B cell (primary cell): Measurements from ENCODE around the gene UPK3B. TPM values are rescaled to one million over a fixed set of nuclear protein-coding genes. Genes with fewer than 3 reads are reported as not detected.
"Not testable (repeated sequence)": the region's sequence is repeated elsewhere in the genome, so short reads cannot be mapped to it uniquely, and the experiment has no call there.

ENCODE experiments used
- ATAC-seq: fragments of 200-7000 bp; cut with Tn5 transposase; one replicate; pipeline ENCODE4 v1.10.0; 2021; ENCODE audit warnings: low read depth, mild to moderate bottlenecking, moderate number of reproducible peaks, moderate library complexity
- CTCF ChIA-PET: fragments of 350-600 bp; sonication (Branson Sonifier 250); formaldehyde crosslinking; loops from one replicate; lab custom pipeline; 2021; ENCODE audit warnings: antibody characterized with exemption, inconsistent platforms; lab: Charles Lee
- POLR2A ChIA-PET: fragments of 350-600 bp; sonication (Branson Sonifier 250); formaldehyde crosslinking; loops from one replicate; lab custom pipeline; 2021; ENCODE audit warnings: antibody characterized with exemption; lab: Charles Lee
- DNase-seq: peaks from one replicate; pipeline ENCODE4 v3.0.0; 2013
- H2AFZ ChIP-seq: 2 replicates; pipeline ENCODE4 v1.6.1; 2012; ENCODE audit warnings: mild to moderate bottlenecking, low read depth, low read length; ENCODE audit not compliant: insufficient read depth, poor library complexity, severe bottlenecking
- H3K27ac ChIP-seq, 2 donors: 1 replicate in 1 of 2; 2 replicates in 1 of 2; pipeline ENCODE4 v1.5.1; 2012 to 2013; ENCODE audit warnings: low read length in 2 of 2, mild to moderate bottlenecking in 2 of 2, moderate library complexity in 1 of 2
- H3K27me3 ChIP-seq, 4 experiments: fragments of 200-600 bp in 1 of 4; sonication (generic) in 1 of 4; replicated peaks in 1 of 4; 1 replicate in 2 of 4; 2 replicates in 2 of 4; pipeline versions ENCODE4 v1.6.1 to v1.7.0; 2013 to 2016; ENCODE audit warnings: low read length in 3 of 4, mild to moderate bottlenecking in 2 of 4, mixed read lengths in 1 of 4, moderate library complexity in 1 of 4; ENCODE audit not compliant: insufficient read depth in 4 of 4, control insufficient read depth in 3 of 4; ENCODE audit errors: control extremely low read depth in 1 of 4
- H3K36me3 ChIP-seq, 2 experiments: replicated peaks in 1 of 2; 1 replicate in 1 of 2; 2 replicates in 1 of 2; pipeline versions ENCODE4 v1.6.1 to v1.7.1; 2013; ENCODE audit warnings: low read length in 1 of 2; ENCODE audit not compliant: insufficient read depth in 2 of 2, control insufficient read depth in 1 of 2; ENCODE audit errors: control extremely low read depth in 1 of 2, extremely low read depth in 1 of 2
- H3K4me1 ChIP-seq, 2 donors: fragments of 200-600 bp in 1 of 2; sonication (generic) in 1 of 2; 1 replicate in 1 of 2; 2 replicates in 1 of 2; pipeline versions ENCODE4 v1.5.1 to v1.6.1; 2013 to 2017; ENCODE audit warnings: low read length in 2 of 2; ENCODE audit not compliant: control insufficient read depth in 2 of 2, insufficient read depth in 2 of 2
- H3K4me2 ChIP-seq: replicated peaks from 2 replicates; pipeline ENCODE3; 2012; ENCODE audit warnings: mild to moderate bottlenecking, low read depth, low read length; ENCODE audit not compliant: poor library complexity, severe bottlenecking
- H3K4me3 ChIP-seq, 5 experiments: fragments of 200-600 bp in 1 of 5; sonication (generic) in 1 of 5; 1 replicate in 3 of 5; 2 replicates in 2 of 5; pipeline versions ENCODE4 v1.5.1 to v1.7.0; 2011 to 2016; ENCODE audit warnings: low read length in 4 of 5, mild to moderate bottlenecking in 4 of 5, low read depth in 2 of 5, control low read depth in 1 of 5, moderate library complexity in 1 of 5; ENCODE audit not compliant: insufficient read depth in 1 of 5; ENCODE audit errors: control extremely low read depth in 1 of 5, extremely low read depth in 1 of 5
- H3K79me2 ChIP-seq: fragments of 200-600 bp; sonication (generic); one replicate; pipeline ENCODE4 v1.6.0; 2016; ENCODE audit warnings: low read length; ENCODE audit not compliant: control insufficient read depth, insufficient read depth
- H3K9ac ChIP-seq: fragments of 200-600 bp; sonication (generic); 2 replicates; pipeline ENCODE4 v1.6.1; 2017; ENCODE audit warnings: mild to moderate bottlenecking, low read length, moderate library complexity
- H3K9me3 ChIP-seq, 3 donors: one replicate each; pipeline versions ENCODE4 v1.6.1 to v1.7.1; 2013; ENCODE audit warnings: low read length in 2 of 3; ENCODE audit not compliant: control insufficient read depth in 2 of 3, insufficient read depth in 1 of 3; ENCODE audit errors: control extremely low read depth in 1 of 3
- H4K20me1 ChIP-seq: 2 replicates; pipeline ENCODE4 v1.6.0; 2012; ENCODE audit warnings: mild to moderate bottlenecking, low read length; ENCODE audit not compliant: insufficient read depth, control insufficient read depth, poor library complexity, severe bottlenecking
- H3K27ac Mint-ChIP-seq: one replicate; pipeline ENCODE4 v1.8.0; 2021; ENCODE audit warnings: mixed read lengths
- H3K27me3 Mint-ChIP-seq: one replicate; pipeline ENCODE4 v1.8.0; 2021; ENCODE audit warnings: mixed read lengths
- H3K4me1 Mint-ChIP-seq: one replicate; pipeline ENCODE4 v1.8.0; 2021; ENCODE audit warnings: mixed read lengths
- H3K4me3 Mint-ChIP-seq: one replicate; pipeline ENCODE4 v1.8.0; 2021; ENCODE audit warnings: mixed read lengths
- H3K9me3 Mint-ChIP-seq: one replicate; pipeline ENCODE4 v1.8.0; 2022; ENCODE audit warnings: mixed read lengths; ENCODE audit not compliant: insufficient read depth
- CTCF ChIP-seq: fragments of 200-600 bp; IDR thresholded peaks from one replicate; pipeline ENCODE4 v1.8.0; 2022; ENCODE audit warnings: antibody characterized with exemption, mild to moderate bottlenecking
- EZH2 ChIP-seq: IDR thresholded peaks from 2 replicates; pipeline ENCODE4 v1.6.1; 2012; ENCODE audit warnings: borderline replicate concordance, low read depth, mild to moderate bottlenecking, moderate library complexity, low read length; ENCODE audit not compliant: insufficient read depth, poor library complexity, severe bottlenecking
- WGBS: methylation state at CpG from one replicate; pipeline ENCODE4 v1.1.5; 2013; ENCODE audit warnings: missing lambda C conversion rate; ENCODE audit not compliant: insufficient coverage; 5-methylcytosine and 5-hydroxymethylcytosine counted together
- intact Hi-C: fragments of 100-400 bp; cut with micrococcal nuclease; formaldehyde crosslinking; loops from one replicate; pipeline ENCODE4 v1.10.0; 2022
- polyA plus RNA-seq: library from polyadenylated mRNA; depleted of rRNA; stranded (reverse); fragments of >200 nt; gene quantifications from 2 replicates; pipeline ENCODE4 v1.2.3, GENCODE V29; 2012
- total RNA-seq, 2 donors: library from RNA; stranded (reverse); fragments of 120-200 nt in 1 of 2; gene quantifications; 1 replicate in 1 of 2; 2 replicates in 1 of 2; pipeline versions ENCODE4 v1.2.3 to v1.2.4, GENCODE V29; 2013 to 2022

The UPK3B gene
- total and polyA plus RNA-seq, 2 donors (not counting 1 experiment from before 2014, with no cell fraction given) = 2.8 to 4.9 TPM

- no peak overlapping the region for H3K4me3 ChIP-seq
- H3K27me3 ChIP-seq = no peaks in the 10 kb centered on the region
- H3K9ac ChIP-seq = no peak overlapping the region
- H4K20me1 ChIP-seq = no peaks in the 10 kb centered on the region
- H2AFZ ChIP-seq = no peak overlapping the region
- H3K79me2 ChIP-seq = no peaks in the 10 kb centered on the region
- no peak overlapping the region for H3K27ac ChIP-seq
- H3K4me1 ChIP-seq = no peaks in the 10 kb centered on the region
- H3K4me2 ChIP-seq = no peak overlapping the region
- POLR2A ChIA-PET = no interaction called here
- Mint-ChIP-seq H3K27me3 (no peaks in the 10 kb centered on the region), H3K9me3 (no peaks in the 10 kb centered on the region), H3K27ac (no peak overlapping the region), H3K4me3 (no peak overlapping the region), H3K4me1 (no peaks in the 10 kb centered on the region)
- 78% methylated on average over 9 of the region's 11 CpGs for WGBS
- intact Hi-C loops = no loop called here
- H3K9me3 ChIP-seq = no peaks in the 10 kb centered on the region
- CTCF ChIA-PET = no interaction called here
- TF ChIP-seq CTCF (no peak), EZH2 (no peak)
- ATAC-seq = no peak
- peak; percentile 3 for DNase-seq
- peaks cover 0 to 12% of the 10 kb centered on the region in 2 experiments for H3K36me3 ChIP-seq
These were observed 2.5 kb upstream of the UPK3B start for GRCh38 chr7:76507723-76508406.

- intact Hi-C loops, CTCF ChIA-PET, H3K4me3 Mint-ChIP-seq: not testable (repeated sequence)
These were observed 1.0 kb downstream of the UPK3B start for GRCh38 chr7:76511200-76511910.

GRCh38 chr7:76511911-76512885 lies 1.8 kb downstream of the UPK3B start:
- H2AFZ ChIP-seq, H3K27me3 Mint-ChIP-seq, H4K20me1 ChIP-seq, CTCF ChIA-PET, H3K79me2 ChIP-seq, H3K27ac ChIP-seq, H3K27me3 ChIP-seq, H3K9me3 ChIP-seq, H3K36me3 ChIP-seq, H3K4me2 ChIP-seq, H3K9ac ChIP-seq, H3K4me1 Mint-ChIP-seq, ATAC-seq, H3K9me3 Mint-ChIP-seq, POLR2A ChIA-PET, H3K4me3 Mint-ChIP-seq, H3K4me1 ChIP-seq, H3K4me3 ChIP-seq, DNase-seq, H3K27ac Mint-ChIP-seq, intact Hi-C loops: not testable (repeated sequence)
- whole genome bisulfite sequencing = no CpG with 5 or more reads among the region's 31 CpGs

More at GRCh38 chr7:76511200-76511910, 1.0 kb downstream of the UPK3B start:
- H3K9ac ChIP-seq, H3K27ac ChIP-seq, H3K36me3 ChIP-seq, H3K27ac Mint-ChIP-seq, H2AFZ ChIP-seq, POLR2A ChIA-PET, H3K9me3 Mint-ChIP-seq, H3K9me3 ChIP-seq, H3K79me2 ChIP-seq, H3K27me3 ChIP-seq, DNase-seq, H3K4me2 ChIP-seq, H4K20me1 ChIP-seq, H3K27me3 Mint-ChIP-seq, H3K4me1 ChIP-seq, H3K4me1 Mint-ChIP-seq, ATAC-seq, H3K4me3 ChIP-seq: not testable (repeated sequence)
- WGBS = 71% methylated on average over 3 of the region's 24 CpGs
